Stimulated activated CD8-positive, alpha-beta memory T cell treated with anti-CD3 and anti-CD28 coated beads, Interleukin-7, amount 100 ng/mL, for 1 hour (primary cell): Measurements from ENCODE around the gene MIA2.
"Not testable (repeated sequence)": the region's sequence is repeated elsewhere in the genome, so short reads cannot be mapped to it uniquely, and the experiment has no call there.

Experiments
- DNase-seq, 2 donors: peaks; one replicate each; pipeline ENCODE4 v3.0.0-alpha.2; 2020; ENCODE audit warnings: low read depth in 2 of 2

MIA2 gene

GRCh38 chr14:39322807-39323206 is 89.1 kb downstream of the MIA2 start:
- DNase-seq, result no peak

- DNase-seq, result no peak
These were observed 90.4 kb downstream of the MIA2 start for GRCh38 chr14:39324097-39324496.

- no peak for DNase-seq
These were observed 105.3 kb downstream of the MIA2 start for GRCh38 chr14:39339003-39339402.

GRCh38 chr14:39341126-39341525 is 107.4 kb downstream of the MIA2 start:
- DNase-seq, result not testable (repeated sequence)

GRCh38 chr14:39342768-39343167 is 109.1 kb downstream of the MIA2 start:
- DNase-seq, result no peak

- DNase-seq, result no peak
These were observed 109.9 kb downstream of the MIA2 start for GRCh38 chr14:39343614-39344013.

- no peak for DNase-seq
These were observed 117.2 kb downstream of the MIA2 start for GRCh38 chr14:39350866-39351265.

- no peak for DNase-seq
These were observed 118.0 kb downstream of the MIA2 start for GRCh38 chr14:39351708-39352107.

GRCh38 chr14:39359069-39359468 is 125.4 kb downstream of the MIA2 start:
- DNase-seq, result not testable (repeated sequence)

- DNase-seq, result no peak
These were observed 126.6 kb downstream of the MIA2 start for GRCh38 chr14:39360316-39360715.

- DNase-seq, result not testable (repeated sequence)
These were observed 127.8 kb downstream of the MIA2 start for GRCh38 chr14:39361556-39361955.

GRCh38 chr14:39364509-39364908 is 130.8 kb downstream of the MIA2 start:
- DNase-seq, result no peak

- no peak for DNase-seq
These were observed 131.6 kb downstream of the MIA2 start for GRCh38 chr14:39365354-39365753.

- DNase-seq, result no peak
These were observed 133.0 kb downstream of the MIA2 start for GRCh38 chr14:39366460-39367386.

- DNase-seq, result no peak
These were observed 133.7 kb downstream of the MIA2 start for GRCh38 chr14:39367387-39367751.

- no peak for DNase-seq
These were observed 134.7 kb downstream of the MIA2 start for GRCh38 chr14:39368261-39368959.

GRCh38 chr14:39369029-39369428 is 135.3 kb downstream of the MIA2 start:
- DNase-seq, result no peak

- DNase-seq, result no peak
These were observed 136.7 kb downstream of the MIA2 start for GRCh38 chr14:39370415-39370814.

GRCh38 chr14:39372656-39373055 is 138.9 kb downstream of the MIA2 start:
- no peak for DNase-seq

GRCh38 chr14:39374851-39375250 is 141.1 kb downstream of the MIA2 start:
- no peak for DNase-seq

GRCh38 chr14:39376667-39377403 is 143.1 kb downstream of the MIA2 start:
- DNase-seq, result no peak

GRCh38 chr14:39381366-39381765 is 147.7 kb downstream of the MIA2 start:
- no peak for DNase-seq
